ENCODE measurements around the gene BCR.

DNA sequence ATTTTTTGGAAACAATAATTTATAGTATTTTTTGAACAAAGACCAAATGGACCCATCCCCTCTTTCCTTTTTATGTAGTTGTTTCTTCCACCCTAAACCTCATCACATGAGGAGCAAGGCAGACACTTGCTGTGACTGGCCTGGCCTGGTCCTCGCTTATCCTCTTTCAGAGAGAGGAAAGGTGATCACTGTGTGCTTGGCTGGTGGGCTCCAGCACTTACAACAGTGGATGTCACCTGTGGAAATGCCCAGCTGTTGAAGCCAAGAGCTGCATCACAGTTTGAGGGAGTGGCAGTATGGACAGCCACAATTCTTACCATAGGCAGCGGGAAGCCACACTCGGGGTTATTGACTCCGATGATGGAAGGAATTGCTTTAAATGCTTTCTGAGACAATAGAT, 185.7 kb downstream of the BCR start:
- TF ChIP-seq POLR2A (IDR thresholded peaks at IDR 0.05; ENCODE audit: low read length) (no peak), GATA1 (IDR thresholded peaks at IDR 0.05; ENCODE audit: low read depth, low read length) (no peak)
